ENCODE measurements around the gene APEX1.
A peak's percentile ranks its signal among the peaks of the same experiment; 100 is the strongest.

Gene APEX1

GRCh38 chr14:20415782-20416206 lies 39.2 kb upstream of the APEX1 start:
- H2BK15ac ChIP-seq (replicated peaks; ENCODE audit: low read depth): no peak overlapping the region
- H3K36me3 ChIP-seq (ENCODE audit: control insufficient read depth, insufficient read depth, low read length): no peaks in the 10 kb centered on the region
- no peak overlapping the region for H2BK120ac ChIP-seq (ENCODE audit: low read depth, low read length)
- H3K4me1 ChIP-seq (ENCODE audit: control insufficient read depth, low read depth, low read length): no peaks in the 10 kb centered on the region
- H3K9ac ChIP-seq (ENCODE audit: low read length): no peak overlapping the region
- no peak overlapping the region for H3K27ac ChIP-seq (ENCODE audit: low read depth, low read length)
- peaks cover 2% of the 10 kb centered on the region for H3K79me2 ChIP-seq (ENCODE audit: control insufficient read depth, insufficient read depth, low read length)
- no peak overlapping the region for H4K8ac ChIP-seq (ENCODE audit: low read depth, low read length)
- peaks cover 2% of the 10 kb centered on the region for H3K79me1 ChIP-seq (ENCODE audit: low read length)
- H2BK5ac ChIP-seq (ENCODE audit: low read length): no peak overlapping the region
- H3K27me3 ChIP-seq (ENCODE audit: insufficient read depth, low read length, poor library complexity): no peaks in the 10 kb centered on the region
- no CpG with 5 or more reads among the region's 3 CpGs for WGBS (ENCODE audit: extremely low coverage, insufficient coverage, low lambda C conversion rate)
- H3K56ac ChIP-seq (ENCODE audit: low read length): no peak overlapping the region
- H3K4me2 ChIP-seq (ENCODE audit: low read length): no peak overlapping the region
- DNase-seq: peak; percentile 77
- no peak overlapping the region for H2AK5ac ChIP-seq (ENCODE audit: low read length)
- no peak overlapping the region for H3K18ac ChIP-seq (ENCODE audit: low read length)
- no peak overlapping the region for H3K4ac ChIP-seq (ENCODE audit: low read depth, low read length)
- no peak overlapping the region for H3K23ac ChIP-seq (ENCODE audit: low read length)
- H3K4me3 ChIP-seq (ENCODE audit: low read length): no peak overlapping the region
- H4K5ac ChIP-seq (ENCODE audit: low read length): no peak overlapping the region

- WGBS (ENCODE audit: extremely low coverage, insufficient coverage, low lambda C conversion rate): no CpG with 5 or more reads among the region's 2 CpGs
- Histone ChIP-seq H3K36me3 (ENCODE audit: control insufficient read depth, insufficient read depth, low read length) (no peaks in the 10 kb centered on the region), H3K27me3 (ENCODE audit: insufficient read depth, low read length, poor library complexity) (no peaks in the 10 kb centered on the region), H2BK15ac (replicated peaks; ENCODE audit: low read depth) (no peak overlapping the region), H2BK120ac (ENCODE audit: low read depth, low read length) (no peak overlapping the region), H3K79me1 (ENCODE audit: low read length) (peaks cover 2% of the 10 kb centered on the region), H3K79me2 (ENCODE audit: control insufficient read depth, insufficient read depth, low read length) (peaks cover 2% of the 10 kb centered on the region), H3K9ac (ENCODE audit: low read length) (no peak overlapping the region), H4K8ac (ENCODE audit: low read depth, low read length) (no peak overlapping the region), H3K4me1 (ENCODE audit: control insufficient read depth, low read depth, low read length) (no peaks in the 10 kb centered on the region), H3K18ac (ENCODE audit: low read length) (no peak overlapping the region), H3K4me2 (ENCODE audit: low read length) (no peak overlapping the region), H4K5ac (ENCODE audit: low read length) (no peak overlapping the region), H3K23ac (ENCODE audit: low read length) (no peak overlapping the region), H3K27ac (ENCODE audit: low read depth, low read length) (no peak overlapping the region), H3K4me3 (ENCODE audit: low read length) (no peak overlapping the region), H2BK5ac (ENCODE audit: low read length) (no peak overlapping the region), H3K56ac (ENCODE audit: low read length) (no peak overlapping the region), H3K4ac (ENCODE audit: low read depth, low read length) (no peak overlapping the region), H2AK5ac (ENCODE audit: low read length) (no peak overlapping the region)
- DNase-seq: no peak
Measured at GRCh38 chr14:20416223-20416622, 38.8 kb upstream of the APEX1 start.

GRCh38 chr14:20417250-20418186 lies 37.5 kb upstream of the APEX1 start:
- H3K79me1 ChIP-seq (ENCODE audit: low read length): no peaks in the 10 kb centered on the region
- WGBS (ENCODE audit: extremely low coverage, insufficient coverage, low lambda C conversion rate): no CpG with 5 or more reads among the region's 7 CpGs
- H3K4me2 ChIP-seq (ENCODE audit: low read length): no peak overlapping the region
- H2BK15ac ChIP-seq (replicated peaks; ENCODE audit: low read depth): no peak overlapping the region
- no peak overlapping the region for H2BK5ac ChIP-seq (ENCODE audit: low read length)
- no peak overlapping the region for H3K4ac ChIP-seq (ENCODE audit: low read depth, low read length)
- H2AK5ac ChIP-seq (ENCODE audit: low read length): no peak overlapping the region
- no peaks in the 10 kb centered on the region for H3K36me3 ChIP-seq (ENCODE audit: control insufficient read depth, insufficient read depth, low read length)
- no peak overlapping the region for H3K27ac ChIP-seq (ENCODE audit: low read depth, low read length)
- H4K5ac ChIP-seq (ENCODE audit: low read length): no peak overlapping the region
- no peak overlapping the region for H3K4me3 ChIP-seq (ENCODE audit: low read length)
- no peak for DNase-seq
- H3K56ac ChIP-seq (ENCODE audit: low read length): no peak overlapping the region
- H3K23ac ChIP-seq (ENCODE audit: low read length): no peak overlapping the region
- no peak overlapping the region for H3K18ac ChIP-seq (ENCODE audit: low read length)
- H3K79me2 ChIP-seq (ENCODE audit: control insufficient read depth, insufficient read depth, low read length): no peaks in the 10 kb centered on the region
- H4K8ac ChIP-seq (ENCODE audit: low read depth, low read length): no peak overlapping the region
- no peak overlapping the region for H3K9ac ChIP-seq (ENCODE audit: low read length)
- no peak overlapping the region for H2BK120ac ChIP-seq (ENCODE audit: low read depth, low read length)
- no peaks in the 10 kb centered on the region for H3K27me3 ChIP-seq (ENCODE audit: insufficient read depth, low read length, poor library complexity)
- H3K4me1 ChIP-seq (ENCODE audit: control insufficient read depth, low read depth, low read length): no peaks in the 10 kb centered on the region

- H3K4me2 ChIP-seq (ENCODE audit: low read length): no peak overlapping the region
- no peak overlapping the region for H4K8ac ChIP-seq (ENCODE audit: low read depth, low read length)
- H3K18ac ChIP-seq (ENCODE audit: low read length): no peak overlapping the region
- no peak overlapping the region for H2BK5ac ChIP-seq (ENCODE audit: low read length)
- H3K4ac ChIP-seq (ENCODE audit: low read depth, low read length): no peak overlapping the region
- no peaks in the 10 kb centered on the region for H3K79me2 ChIP-seq (ENCODE audit: control insufficient read depth, insufficient read depth, low read length)
- H3K4me3 ChIP-seq (ENCODE audit: low read length): no peak overlapping the region
- H2BK120ac ChIP-seq (ENCODE audit: low read depth, low read length): no peak overlapping the region
- no peak overlapping the region for H3K9ac ChIP-seq (ENCODE audit: low read length)
- no peaks in the 10 kb centered on the region for H3K27me3 ChIP-seq (ENCODE audit: insufficient read depth, low read length, poor library complexity)
- no peak overlapping the region for H2BK15ac ChIP-seq (replicated peaks; ENCODE audit: low read depth)
- H3K56ac ChIP-seq (ENCODE audit: low read length): no peak overlapping the region
- no peaks in the 10 kb centered on the region for H3K79me1 ChIP-seq (ENCODE audit: low read length)
- no peaks in the 10 kb centered on the region for H3K4me1 ChIP-seq (ENCODE audit: control insufficient read depth, low read depth, low read length)
- no CpG with 5 or more reads among the region's 2 CpGs for WGBS (ENCODE audit: extremely low coverage, insufficient coverage, low lambda C conversion rate)
- no peak for DNase-seq
- no peak overlapping the region for H2AK5ac ChIP-seq (ENCODE audit: low read length)
- H3K36me3 ChIP-seq (ENCODE audit: control insufficient read depth, insufficient read depth, low read length): no peaks in the 10 kb centered on the region
- no peak overlapping the region for H3K23ac ChIP-seq (ENCODE audit: low read length)
- no peak overlapping the region for H4K5ac ChIP-seq (ENCODE audit: low read length)
- H3K27ac ChIP-seq (ENCODE audit: low read depth, low read length): no peak overlapping the region
Measured at GRCh38 chr14:20418501-20418909, 36.5 kb upstream of the APEX1 start.

- H3K27ac ChIP-seq (ENCODE audit: low read depth, low read length): no peak overlapping the region
Measured at GRCh38 chr14:20419419-20419818, 35.6 kb upstream of the APEX1 start.

More at GRCh38 chr14:20419419-20419818, 35.6 kb upstream of the APEX1 start:
- H3K23ac ChIP-seq (ENCODE audit: low read length): no peak overlapping the region
- H3K18ac ChIP-seq (ENCODE audit: low read length): no peak overlapping the region
- H3K27me3 ChIP-seq (ENCODE audit: insufficient read depth, low read length, poor library complexity): no peaks in the 10 kb centered on the region
- no peak overlapping the region for H4K8ac ChIP-seq (ENCODE audit: low read depth, low read length)
- H3K4me1 ChIP-seq (ENCODE audit: control insufficient read depth, low read depth, low read length): no peaks in the 10 kb centered on the region
- no peak overlapping the region for H3K4me2 ChIP-seq (ENCODE audit: low read length)
- no peak overlapping the region for H2BK120ac ChIP-seq (ENCODE audit: low read depth, low read length)
- H3K4me3 ChIP-seq (ENCODE audit: low read length): no peak overlapping the region
- H3K36me3 ChIP-seq (ENCODE audit: control insufficient read depth, insufficient read depth, low read length): no peaks in the 10 kb centered on the region
- no peak overlapping the region for H4K5ac ChIP-seq (ENCODE audit: low read length)
- DNase-seq: no peak
- H3K79me2 ChIP-seq (ENCODE audit: control insufficient read depth, insufficient read depth, low read length): no peaks in the 10 kb centered on the region
- H3K9ac ChIP-seq (ENCODE audit: low read length): no peak overlapping the region
- no CpG with 5 or more reads among the region's 1 CpG for WGBS (ENCODE audit: extremely low coverage, insufficient coverage, low lambda C conversion rate)
- H2AK5ac ChIP-seq (ENCODE audit: low read length): no peak overlapping the region
- H2BK5ac ChIP-seq (ENCODE audit: low read length): no peak overlapping the region
- no peak overlapping the region for H2BK15ac ChIP-seq (replicated peaks; ENCODE audit: low read depth)
- no peak overlapping the region for H3K4ac ChIP-seq (ENCODE audit: low read depth, low read length)
- H3K56ac ChIP-seq (ENCODE audit: low read length): no peak overlapping the region
- no peaks in the 10 kb centered on the region for H3K79me1 ChIP-seq (ENCODE audit: low read length)
